HCT116 (cell line): Measurements from ENCODE around the gene TOPORS. TPM values are rescaled to one million over a fixed set of nuclear protein-coding genes. Genes with fewer than 3 reads are reported as not detected.
A peak's percentile ranks its signal among the peaks of the same experiment; 100 is the strongest.

Experiments
- ATAC-seq: fragments of 200-7000 bp; cut with Tn5 transposase; 2 replicates; pipeline ENCODE4 v1.9.1; 2020; ENCODE audit warnings: mild to moderate bottlenecking, moderate library complexity
- BruUV-seq: library from RNA; stranded (reverse); fragments of 400-500 nt; replicated peaks from 2 replicates; lab custom pipeline; 2021; lab: Mats Ljungman, UMichigan
- CTCF ChIA-PET: fragments of 300-600 bp; sonication (Branson Sonifier 250); formaldehyde crosslinking; loops from one replicate; lab custom pipeline; 2021; ENCODE audit warnings: antibody characterized with exemption; lab: Charles Lee
- POLR2A ChIA-PET: fragments of 300-600, 350-600 bp; sonication (Branson Sonifier 250); formaldehyde crosslinking; loops from one replicate; lab custom pipeline; 2021; ENCODE audit warnings: antibody characterized with exemption; lab: Charles Lee
- RAD21 ChIA-PET, 2 experiments: fragments of 300-600 bp; sonication (Branson Sonifier 250); formaldehyde crosslinking; loops; one replicate each; lab custom pipeline; 2023; ENCODE audit warnings: low total read pairs in 2 of 2; ENCODE audit not compliant: uncharacterized antibody in 2 of 2, unreplicated experiment in 2 of 2, low non-redundant PET in 1 of 2; lab: Charles Lee
- DNase-seq: peaks from one replicate; pipeline ENCODE4 v3.0.0-alpha.2; 2010; ENCODE audit warnings: low read depth, low spot score
- H2AFZ ChIP-seq: fragments of 200-600 bp; shearing (Covaris generic), sonication (generic); 2 replicates; pipeline ENCODE4 v1.6.1; 2017; ENCODE audit warnings: low read depth, mixed run types, mixed read lengths, antibody characterized with exemption, low read length; ENCODE audit not compliant: poor library complexity, severe bottlenecking
- H3K27ac ChIP-seq: 2 replicates; pipeline ENCODE4 v1.5.1; 2012; ENCODE audit warnings: low read depth, low read length
- H3K27me3 ChIP-seq: fragments of 200-600 bp; sonication (generic); 2 replicates; pipeline ENCODE4 v1.6.1; 2016; ENCODE audit warnings: mixed run types, low read length, mixed read lengths; ENCODE audit not compliant: insufficient read depth
- H3K36me3 ChIP-seq, 2 experiments: fragments of 200-500 bp in 1 of 2; fragments of 200-600 bp in 1 of 2; sonication (Bioruptor generic) in 1 of 2; sonication (generic) in 1 of 2; 2 replicates each; pipeline versions ENCODE4 v1.5.1 to v1.6.1; 2014 to 2016; ENCODE audit warnings: low read length in 2 of 2, inconsistent platforms in 1 of 2, mixed read lengths in 1 of 2, mixed run types in 1 of 2; ENCODE audit not compliant: insufficient read depth in 2 of 2, control insufficient read depth in 1 of 2
- H3K4me1 ChIP-seq, 2 experiments: fragments of 200-600 bp in 1 of 2; sonication (generic) in 1 of 2; 2 replicates each; pipeline versions ENCODE4 v1.5.1 to v1.6.1; 2012 to 2017; ENCODE audit warnings: low read length in 2 of 2, inconsistent platforms in 1 of 2, mild to moderate bottlenecking in 1 of 2, mixed read lengths in 1 of 2, mixed run types in 1 of 2, moderate library complexity in 1 of 2; ENCODE audit not compliant: insufficient read depth in 2 of 2, control insufficient read depth in 1 of 2
- H3K4me2 ChIP-seq: fragments of 200-600 bp; sonication (generic); 2 replicates; pipeline ENCODE4 v1.6.1; 2017; ENCODE audit warnings: mixed run types, low read length, mixed read lengths
- H3K4me3 ChIP-seq, 2 experiments: fragments of 200-600 bp in 1 of 2; sonication (generic) in 1 of 2; replicated peaks in 1 of 2; 2 replicates each; pipeline ENCODE4 v1.5.1; 2011 to 2016; ENCODE audit warnings: low read length in 2 of 2, control low read depth in 1 of 2, low read depth in 1 of 2, mild to moderate bottlenecking in 1 of 2, mixed read lengths in 1 of 2, mixed run types in 1 of 2
- H3K79me2 ChIP-seq: fragments of 200-600 bp; sonication (generic); 2 replicates; pipeline ENCODE4 v1.6.1; 2017; ENCODE audit warnings: mild to moderate bottlenecking, mixed run types, low read length, moderate library complexity, mixed read lengths; ENCODE audit not compliant: insufficient read depth
- H3K9ac ChIP-seq: fragments of 200-600 bp; sonication (generic); 2 replicates; pipeline ENCODE4 v1.6.1; 2016; ENCODE audit warnings: low read length, mixed read lengths
- H3K9me2 ChIP-seq: fragments of 200-600 bp; sonication (generic), shearing (Covaris generic); 2 replicates; pipeline ENCODE4 v1.6.1; 2017; ENCODE audit warnings: mixed run types, mild to moderate bottlenecking, moderate library complexity; ENCODE audit not compliant: insufficient read depth
- H3K9me3 ChIP-seq, 2 experiments: fragments of 200-500 bp in 1 of 2; fragments of 200-600 bp in 1 of 2; sonication (Bioruptor generic) in 1 of 2; sonication (generic) in 1 of 2; 2 replicates each; pipeline ENCODE4 v1.6.1; 2014 to 2017; ENCODE audit warnings: low read length in 2 of 2, mixed read lengths in 2 of 2, inconsistent platforms in 1 of 2, low read depth in 1 of 2, mild to moderate bottlenecking in 1 of 2, mixed run types in 1 of 2, moderate library complexity in 1 of 2; ENCODE audit not compliant: control insufficient read depth in 1 of 2, insufficient read depth in 1 of 2
- H4K20me1 ChIP-seq: fragments of 200-600 bp; sonication (generic), shearing (Covaris generic); 2 replicates; pipeline ENCODE4 v1.6.1; 2017; ENCODE audit warnings: mixed run types, mild to moderate bottlenecking, moderate library complexity; ENCODE audit not compliant: insufficient read depth
- ATF3 ChIP-seq: IDR thresholded peaks from 2 replicates; pipeline ENCODE4 v1.6.1; 2012
- CBX3 ChIP-seq: IDR thresholded peaks from 2 replicates; pipeline ENCODE4 v1.6.1; 2012; ENCODE audit warnings: low read depth
- CTCF ChIP-seq, 3 experiments: fragments of 200-600 bp in 1 of 3; sonication (generic) in 1 of 3; IDR thresholded peaks in 2 of 3; conservative IDR thresholded peaks in 1 of 3; 2 replicates each; pipeline ENCODE4 v1.5.1; 2012 to 2017; ENCODE audit warnings: low read depth in 2 of 3, low read length in 2 of 3, antibody characterized with exemption in 1 of 3, borderline replicate concordance in 1 of 3, control low read depth in 1 of 3, mild to moderate bottlenecking in 1 of 3, mixed read lengths in 1 of 3, mixed run types in 1 of 3, moderate library complexity in 1 of 3; ENCODE audit not compliant: insufficient read depth in 1 of 3
- EGR1 ChIP-seq: IDR thresholded peaks from 2 replicates; pipeline ENCODE4 v1.6.1; 2012; ENCODE audit warnings: low read depth
- ELF1 ChIP-seq: IDR thresholded peaks from 2 replicates; pipeline ENCODE4 v1.6.1; 2012; ENCODE audit warnings: low read depth, borderline replicate concordance
- EZH2 ChIP-seq: fragments of 200-600 bp; sonication (generic); IDR thresholded peaks from 2 replicates; pipeline ENCODE4 v1.6.1; 2017; ENCODE audit warnings: antibody characterized with exemption, mixed run types
- EZH2phosphoT487 ChIP-seq: fragments of 200-600 bp; IDR thresholded peaks from 2 replicates; pipeline ENCODE4 v1.6.1; 2018; ENCODE audit warnings: antibody characterized with exemption, borderline replicate concordance
- FOSL1 ChIP-seq: IDR thresholded peaks from 2 replicates; pipeline ENCODE4 v1.6.1; 2012; ENCODE audit warnings: low read depth
- JUND ChIP-seq: IDR thresholded peaks from 2 replicates; pipeline ENCODE4 v1.6.1; 2012
- POLR2A ChIP-seq: IDR thresholded peaks from 2 replicates; pipeline ENCODE4 v1.7.0; 2011; ENCODE audit warnings: borderline replicate concordance; ENCODE audit not compliant: insufficient read depth, insufficient read length; ENCODE audit errors: extremely low read depth
- RAD21 ChIP-seq: IDR thresholded peaks from 2 replicates; pipeline ENCODE4 v1.6.1; 2012; ENCODE audit warnings: low read depth, mild to moderate bottlenecking
- REST ChIP-seq: IDR thresholded peaks from 2 replicates; pipeline ENCODE4 v1.6.1; 2012; ENCODE audit warnings: low read depth
- SIN3A ChIP-seq: IDR thresholded peaks from 2 replicates; pipeline ENCODE4 v1.6.1; 2012; ENCODE audit warnings: low read depth
- SRF ChIP-seq: IDR thresholded peaks from 2 replicates; pipeline ENCODE4 v1.6.1; 2012; ENCODE audit warnings: low read depth
- TCF7L2 ChIP-seq: IDR thresholded peaks from 2 replicates; pipeline ENCODE4 v1.7.0; 2011; ENCODE audit warnings: borderline replicate concordance, inconsistent platforms; ENCODE audit not compliant: insufficient read depth, insufficient read length; ENCODE audit errors: extremely low read depth
- ZFX ChIP-seq: fragments of 450-650 bp; IDR thresholded peaks from 2 replicates; pipeline ENCODE4 v1.6.1; 2017
- ZNF274 ChIP-seq: fragments of 200-500 bp; sonication (Bioruptor generic); IDR thresholded peaks from 2 replicates; pipeline ENCODE4 v1.6.1; 2014; ENCODE audit warnings: mild to moderate bottlenecking, low read depth, low read length, inconsistent platforms
- intact Hi-C: fragments of 100-400 bp; cut with micrococcal nuclease; formaldehyde crosslinking; loops from 2 replicates; pipeline ENCODE4 v1.10.0; 2022
- total RNA-seq: library from RNA; stranded (reverse); gene quantifications from one replicate; pipeline ENCODE4 v1.2.1, GENCODE V29; 2021; ENCODE audit not compliant: unreplicated experiment

TOPORS gene
- total RNA-seq, 1 experiment from 2014 or later = 12.7 TPM

DNA sequence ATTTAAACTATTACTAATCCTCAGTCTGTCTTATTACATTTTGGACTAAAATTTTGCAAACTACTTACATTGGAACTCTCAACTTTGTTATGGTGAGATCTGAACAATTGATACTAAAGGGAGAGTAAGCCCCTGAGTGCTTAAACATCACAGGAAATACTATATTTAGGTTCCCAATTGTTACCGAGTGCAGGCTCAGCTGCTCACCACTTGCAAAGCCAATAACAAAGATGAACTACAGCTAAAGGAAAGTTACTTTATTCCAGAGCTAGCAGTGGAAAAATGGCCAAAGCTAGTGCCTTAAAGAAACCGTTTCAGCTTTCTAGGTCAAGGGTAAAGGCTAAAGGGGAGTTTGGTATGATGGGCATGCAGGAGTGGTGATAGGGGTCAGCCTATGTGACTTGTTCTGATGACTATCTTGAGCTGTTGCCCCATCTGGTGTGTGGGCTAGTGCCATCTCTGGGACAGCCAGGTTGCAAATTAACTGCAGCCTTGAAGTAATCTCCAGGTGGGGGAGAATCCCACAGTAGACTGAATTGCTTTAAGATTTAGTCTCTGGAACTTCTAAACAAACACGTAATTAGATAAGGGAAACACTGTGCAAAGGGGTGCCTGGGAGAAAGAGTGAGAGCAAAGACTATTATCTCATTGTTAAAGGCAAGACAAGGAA lies 28.4 kb upstream of the TOPORS start:
- ATAC-seq = peak; percentile 38; the same call in 1 of the 2 replicates
- no peak for DNase-seq
- H3K9ac ChIP-seq = no peak overlapping the region
- POLR2A ChIA-PET = interaction anchor here (1.2 to 3.7 kb wide), 3 partner anchors 28 to 443 kb away, joined by 3 to 24 read pairs (median 3); partner anchors contain the start of genes SMIM27 and TOPORS
- H2AFZ ChIP-seq = no peak overlapping the region
- no peaks in the 10 kb centered on the region for H4K20me1 ChIP-seq
- H3K9me3 ChIP-seq = no peaks in the 10 kb centered on the region
- BruUV-seq = no TSS peak
- no peaks in the 10 kb centered on the region for H3K36me3 ChIP-seq
- no peaks in the 10 kb centered on the region for H3K79me2 ChIP-seq
- no peak overlapping the region for H3K4me3 ChIP-seq
- no peak overlapping the region for H3K27ac ChIP-seq
- CTCF ChIA-PET = interaction anchor here (0.9 to 13.3 kb wide), 23 partner anchors 8 to 645 kb away, joined by 3 to 553 read pairs (median 7); partner anchors contain the start of genes ACO1, APTX, DNAJA1 and NDUFB6
- no peaks in the 10 kb centered on the region for H3K4me1 ChIP-seq
- no peak for TF ChIP-seq SRF
- no peak for TF ChIP-seq JUND
- no peak for TF ChIP-seq ZFX
- TF ChIP-seq REST = no peak
- no peak for TF ChIP-seq FOSL1
- no peak for TF ChIP-seq ZNF274
- no peak for TF ChIP-seq EZH2phosphoT487
- TF ChIP-seq ATF3 = no peak
- TF ChIP-seq CTCF (IDR thresholded peaks at IDR 0.05 in 2 of 3, conservative IDR thresholded peaks at IDR 0.05 in 1 of 3; ENCODE audit: borderline replicate concordance in 1 of 3, insufficient read depth in 1 of 3, low read depth in 2 of 3, low read length in 2 of 3) = no peak
- no peak for TF ChIP-seq POLR2A
- TF ChIP-seq EZH2 = no peak
- no peak for TF ChIP-seq SIN3A
- no peak for TF ChIP-seq RAD21
- TF ChIP-seq EGR1 = no peak
- TF ChIP-seq ELF1 = no peak
- TF ChIP-seq TCF7L2 = no peak
- no peak for TF ChIP-seq CBX3
- RAD21 ChIA-PET = interaction anchor here (1.4 to 4.0 kb wide), 4 partner anchors 202 to 388 kb away, joined by 6 to 38 read pairs (median 21); no protein-coding TSS in a partner anchor
- H3K4me2 ChIP-seq = no peak overlapping the region
- H3K27me3 ChIP-seq = no peaks in the 10 kb centered on the region
- no peaks in the 10 kb centered on the region for H3K9me2 ChIP-seq
- intact Hi-C loops = loop anchor here (1.0 to 10.0 kb wide), 4 partner anchors 122 to 644 kb away; no protein-coding TSS in a partner anchor
